HepG2 (cell line): ENCODE data around the gene BTG3. TPM values are rescaled to one million over a fixed set of nuclear protein-coding genes. Genes with fewer than 3 reads are reported as not detected.

Experiments
- BORCS8-MEF2B ChIP-seq: sonication (generic); formaldehyde crosslinking; IDR thresholded peaks from 2 replicates; pipeline ENCODE4 v1.8.0; 2022; ENCODE audit warnings: mild to moderate bottlenecking, missing genetic modification reagents
- CCDC6 ChIP-seq: sonication (generic); formaldehyde crosslinking; IDR thresholded peaks from 2 replicates; pipeline ENCODE4 v1.8.1; 2022; ENCODE audit warnings: mild to moderate bottlenecking, missing genetic modification reagents, moderate library complexity
- CTCF ChIP-seq: sonication (generic); formaldehyde crosslinking; IDR thresholded peaks from 2 replicates; pipeline ENCODE4 v1.5.0; 2020; ENCODE audit warnings: mild to moderate bottlenecking, missing genetic modification reagents, moderate library complexity
- HIC2 ChIP-seq: sonication (generic); formaldehyde crosslinking; IDR thresholded peaks from 2 replicates; pipeline ENCODE4 v1.9.0; 2022; ENCODE audit warnings: low read depth, missing genetic modification reagents
- HINFP ChIP-seq: sonication (generic); formaldehyde crosslinking; IDR thresholded peaks from 2 replicates; pipeline ENCODE4 v1.4.0; 2020; ENCODE audit warnings: low read depth, mild to moderate bottlenecking, missing genetic modification reagents
- IRX3 ChIP-seq: sonication (generic); formaldehyde crosslinking; IDR thresholded peaks from 2 replicates; pipeline ENCODE4 v1.8.1; 2023; ENCODE audit warnings: mild to moderate bottlenecking, low read depth, missing genetic modification reagents, borderline replicate concordance
- PHF8 ChIP-seq: sonication (generic); formaldehyde crosslinking; IDR thresholded peaks from 2 replicates; pipeline ENCODE4 v1.5.0; 2020; ENCODE audit warnings: missing genetic modification reagents
- SNAPC2 ChIP-seq: sonication (generic); formaldehyde crosslinking; IDR thresholded peaks from 2 replicates; pipeline ENCODE4 v1.8.1; 2022; ENCODE audit warnings: mild to moderate bottlenecking, missing genetic modification reagents
- TRIM22 ChIP-seq: fragments of 450-650 bp; IDR thresholded peaks from 2 replicates; pipeline ENCODE4 v1.6.1; 2017
- ZBTB7B ChIP-seq: sonication (generic); formaldehyde crosslinking; IDR thresholded peaks from 2 replicates; pipeline ENCODE4 v1.4.0; 2020; ENCODE audit warnings: missing genetic modification reagents
- ZFP36L1 ChIP-seq: sonication (generic); formaldehyde crosslinking; IDR thresholded peaks from 2 replicates; pipeline ENCODE4 v1.8.0; 2022; ENCODE audit warnings: mild to moderate bottlenecking, missing genetic modification reagents, moderate library complexity
- ZGPAT ChIP-seq: IDR thresholded peaks from 2 replicates; pipeline ENCODE4 v1.6.1; 2016; ENCODE audit warnings: mild to moderate bottlenecking
- ZNF205 ChIP-seq: IDR thresholded peaks from 2 replicates; pipeline ENCODE4 v1.6.1; 2018; ENCODE audit warnings: missing biosample characterization, missing genetic modification reagents
- ZNF282 ChIP-seq: fragments of 450-650 bp; IDR thresholded peaks from 2 replicates; pipeline ENCODE4 v1.6.1; 2018; ENCODE audit not compliant: partially characterized antibody
- ZNF354B ChIP-seq: sonication (generic); formaldehyde crosslinking; IDR thresholded peaks from 2 replicates; pipeline ENCODE4 v1.8.0; 2022; ENCODE audit warnings: mild to moderate bottlenecking, missing genetic modification reagents
- ZNF674 ChIP-seq: sonication (generic); formaldehyde crosslinking; IDR thresholded peaks from 2 replicates; pipeline ENCODE4 v1.5.0; 2020; ENCODE audit warnings: low read depth, mild to moderate bottlenecking, missing genetic modification reagents
- ZNF703 ChIP-seq: sonication (generic); formaldehyde crosslinking; IDR thresholded peaks from 2 replicates; pipeline ENCODE4 v1.5.1; 2020; ENCODE audit warnings: missing genetic modification reagents, mild to moderate bottlenecking, moderate library complexity, borderline replicate concordance
- ZNF891 ChIP-seq: sonication (generic); formaldehyde crosslinking; IDR thresholded peaks from 2 replicates; pipeline ENCODE4 v1.5.0; 2020; ENCODE audit warnings: mild to moderate bottlenecking, missing genetic modification reagents
- ZSCAN12 ChIP-seq: sonication (generic); formaldehyde crosslinking; IDR thresholded peaks from 2 replicates; pipeline ENCODE4 v1.9.0; 2021; ENCODE audit warnings: mild to moderate bottlenecking, missing genetic modification reagents
- polyA plus RNA-seq, 8 experiments: library from polyadenylated mRNA; depleted of rRNA in 3 of 8; stranded (reverse) in 7 of 8; unstranded in 1 of 8; fragments of >200 nt; fragmentation: Illumina TruSeq in 4 of 8; extraction: Trizol in 4 of 8; gene quantifications; 2 replicates each; pipeline versions ENCODE4 v1.2.1 to v1.2.3, GENCODE V29; 2011 to 2016; ENCODE audit warnings: low read depth in 4 of 8, missing spikeins in 1 of 8, mixed read lengths in 1 of 8; ENCODE audit not compliant: insufficient read depth in 1 of 8
- total RNA-seq, 5 experiments: library from RNA; depleted of rRNA; stranded (reverse); fragments of >200 nt; fragmentation: Illumina TruSeq; extraction: Trizol; gene quantifications; 2 replicates each; pipeline ENCODE4 v1.2.3, GENCODE V29; 2016; ENCODE audit warnings: low read depth in 1 of 5
- TF ChIP-seq, protein P1 (sequence below): IDR thresholded peaks from 2 replicates; pipeline ENCODE4 v1.6.1; 2016; ENCODE audit warnings: control low read depth

The BTG3 gene
- total and polyA plus RNA-seq, 2 of the 13 experiments (the other 11 are each of a cell fraction or from before 2014, with no cell fraction given) = 13.9 to 27.4 TPM

DNA sequence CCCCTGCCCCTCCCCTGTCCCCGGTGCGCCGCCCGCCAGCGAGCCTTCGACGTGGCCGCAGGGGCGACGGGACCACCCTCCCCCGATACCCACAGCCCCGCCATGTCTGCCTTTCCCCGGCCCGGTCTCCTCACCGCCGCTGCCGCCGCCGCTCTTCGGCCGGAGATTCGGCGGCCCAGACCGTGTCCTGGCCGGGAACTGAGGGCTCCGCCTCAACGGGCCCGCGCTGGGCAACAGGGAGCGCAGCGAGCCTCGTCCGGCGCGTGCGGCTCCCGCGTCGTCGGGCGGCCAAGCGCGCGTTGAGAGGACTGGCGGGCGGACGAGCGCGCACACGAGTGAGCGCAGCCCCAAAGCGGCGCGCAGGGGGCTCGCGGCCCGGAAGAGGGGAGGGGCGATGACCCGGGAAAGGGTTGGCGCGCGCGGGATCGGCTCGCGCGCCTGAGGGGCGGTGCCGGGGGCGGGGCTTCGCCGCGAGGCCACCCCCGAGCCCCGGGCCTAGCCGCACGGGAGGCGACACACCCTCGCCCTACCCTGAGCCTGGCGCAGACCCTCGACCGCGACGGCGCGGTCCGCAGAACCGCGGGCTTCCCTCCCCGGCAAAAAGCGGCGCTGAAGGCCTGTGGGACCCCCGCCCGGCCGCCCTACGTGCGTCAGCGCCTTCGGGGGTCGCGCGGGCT, at the start of gene BTG3 (continued):
- no peak for TF ChIP-seq TRIM22
- TF ChIP-seq ZSCAN12 (CRISPR knock-in tag) = peak; percentile 85; the same call in 1 of the 2 replicates
- TF ChIP-seq PHF8 (CRISPR knock-in tag) = peak; percentile 52; the same call in 1 of the 2 replicates
- 0 out of 2 replicates have a peak, but pooled peaks have one; percentile 20 for TF ChIP-seq SNAPC2
- no peak for TF ChIP-seq ZNF703
- peak; percentile 55; the same call in 1 of the 2 replicates for TF ChIP-seq ZGPAT (CRISPR knock-in tag)
- TF ChIP-seq ZNF354B (CRISPR knock-in tag) = no peak
- TF ChIP-seq ZNF891 = no peak
- TF ChIP-seq ZFP36L1 = no peak; the same call in 1 of the 2 replicates
- TF ChIP-seq ZNF282 = no peak
- no peak for TF ChIP-seq HIC2 (CRISPR knock-in tag)
- no peak for TF ChIP-seq CTCF
- peak; percentile 85; the same call in 1 of the 2 replicates for TF ChIP-seq IRX3 (CRISPR knock-in tag)
- TF ChIP-seq ZNF674 (CRISPR knock-in tag) = peak; percentile 69; the same call in 1 of the 2 replicates
- TF ChIP-seq ZNF205 (CRISPR knock-in tag) = 0 out of 2 replicates have a peak, but pooled peaks have one; percentile 22
- TF ChIP-seq, protein P1, sequence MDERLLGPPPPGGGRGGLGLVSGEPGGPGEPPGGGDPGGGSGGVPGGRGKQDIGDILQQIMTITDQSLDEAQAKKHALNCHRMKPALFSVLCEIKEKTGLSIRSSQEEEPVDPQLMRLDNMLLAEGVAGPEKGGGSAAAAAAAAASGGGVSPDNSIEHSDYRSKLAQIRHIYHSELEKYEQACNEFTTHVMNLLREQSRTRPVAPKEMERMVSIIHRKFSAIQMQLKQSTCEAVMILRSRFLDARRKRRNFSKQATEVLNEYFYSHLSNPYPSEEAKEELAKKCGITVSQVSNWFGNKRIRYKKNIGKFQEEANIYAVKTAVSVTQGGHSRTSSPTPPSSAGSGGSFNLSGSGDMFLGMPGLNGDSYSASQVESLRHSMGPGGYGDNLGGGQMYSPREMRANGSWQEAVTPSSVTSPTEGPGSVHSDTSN (CRISPR knock-in tag) = no peak
- TF ChIP-seq HINFP = 0 out of 2 replicates have a peak, but pooled peaks have one; percentile 2
- TF ChIP-seq CCDC6 (CRISPR knock-in tag) = peak; percentile 81; the same call in 1 of the 2 replicates
- TF ChIP-seq ZBTB7B (CRISPR knock-in tag) = no peak
- TF ChIP-seq BORCS8-MEF2B (CRISPR knock-in tag) = peak; percentile 83
